ENCODE measurements around the gene MPRIP. TPM values are rescaled to one million over a fixed set of nuclear protein-coding genes. Genes with fewer than 3 reads are reported as not detected.
A peak's percentile ranks its signal among the peaks of the same experiment; 100 is the strongest.

The MPRIP gene
- polyA plus RNA-seq, 1 donor (not counting 4 experiments of a cell fraction or from before 2014, with no cell fraction given) = 113 TPM

GRCh38 chr17:17054636-17055035 lies 12.4 kb downstream of the MPRIP start:
- TF ChIP-seq CTCF (optimal IDR thresholded peaks at IDR 0.05 in 1 of 3, IDR thresholded peaks at IDR 0.05 in 1 of 3, conservative IDR thresholded peaks at IDR 0.05 in 1 of 3; ENCODE audit: extremely low read depth in 1 of 3, insufficient read depth in 2 of 3, low read length in 3 of 3) (no peak), EZH2 (IDR thresholded peaks at IDR 0.05; ENCODE audit: low read length) (no peak)
- dilution Hi-C loops (cut with MboI; ENCODE audit: extremely low pct_ligation_motif_present, low sequenced_read_pairs) = no loop called here
- FAIRE-seq = peak; percentile 13

GRCh38 chr17:17055286-17056155 lies 13.3 kb downstream of the MPRIP start:
- dilution Hi-C loops (cut with MboI; ENCODE audit: extremely low pct_ligation_motif_present, low sequenced_read_pairs) = no loop called here
- Histone ChIP-seq H3K4me2 (ENCODE audit: control insufficient read depth, extremely low read depth, insufficient read depth, low read depth, low read length) (peak overlapping the region; percentile 78), H3K4me1 (ENCODE audit: control insufficient read depth, extremely low read depth, insufficient read depth, low read length) (peaks cover 38% of the 10 kb centered on the region), H3K36me3 (ENCODE audit: control insufficient read depth in 2 of 2, extremely low read depth in 1 of 2, insufficient read depth in 2 of 2, low read length in 2 of 2) (peaks cover 10 to 37% of the 10 kb centered on the region in 2 experiments), H3K9me1 (ENCODE audit: control insufficient read depth, extremely low read depth, insufficient read depth, low read length) (peaks cover 12% of the 10 kb centered on the region), H3K4me3 (ENCODE audit: control insufficient read depth in 2 of 3, extremely low read depth in 1 of 3, insufficient read depth in 2 of 3, low read depth in 1 of 3, low read length in 3 of 3) (peak overlapping the region in 1 of 3 experiments; percentile 23), H2AFZ (ENCODE audit: control insufficient read depth, low read length) (no peak overlapping the region), H3K27me3 (ENCODE audit: control insufficient read depth, extremely low read depth, insufficient read depth, low read length) (no peaks in the 10 kb centered on the region), H3K79me2 (ENCODE audit: control insufficient read depth, insufficient read depth, low read length) (peaks cover 99% of the 10 kb centered on the region), H3K9ac (ENCODE audit: control insufficient read depth, extremely low read depth, insufficient read depth, low read length) (peak overlapping the region; percentile 61), H4K20me1 (ENCODE audit: control insufficient read depth, extremely low read depth, insufficient read depth, low read length) (peaks cover 43% of the 10 kb centered on the region), H3K9me3 (ENCODE audit: control insufficient read depth, low read depth, low read length) (no peaks in the 10 kb centered on the region), H3K27ac (ENCODE audit: control insufficient read depth, insufficient read depth, low read length) (peak overlapping the region; percentile 71)
- no peak for FAIRE-seq
- TF ChIP-seq EZH2 (IDR thresholded peaks at IDR 0.05; ENCODE audit: low read length) (no peak), CTCF (optimal IDR thresholded peaks at IDR 0.05 in 1 of 3, IDR thresholded peaks at IDR 0.05 in 1 of 3, conservative IDR thresholded peaks at IDR 0.05 in 1 of 3; ENCODE audit: extremely low read depth in 1 of 3, insufficient read depth in 2 of 3, low read length in 3 of 3) (peak in 2 of 3 experiments; percentile 27 to 31)
- DNase-seq (ENCODE audit: low read depth, low spot score) = no peak

More at GRCh38 chr17:17054636-17055035, 12.4 kb downstream of the MPRIP start:
- peaks cover 96% of the 10 kb centered on the region for H3K79me2 ChIP-seq (ENCODE audit: control insufficient read depth, insufficient read depth, low read length)
- H3K4me2 ChIP-seq (ENCODE audit: control insufficient read depth, extremely low read depth, insufficient read depth, low read depth, low read length) = no peak overlapping the region
- peaks cover 38% of the 10 kb centered on the region for H4K20me1 ChIP-seq (ENCODE audit: control insufficient read depth, extremely low read depth, insufficient read depth, low read length)
- H2AFZ ChIP-seq (ENCODE audit: control insufficient read depth, low read length) = no peak overlapping the region
- peaks cover 12% of the 10 kb centered on the region for H3K9me1 ChIP-seq (ENCODE audit: control insufficient read depth, extremely low read depth, insufficient read depth, low read length)
- no peaks in the 10 kb centered on the region for H3K27me3 ChIP-seq (ENCODE audit: control insufficient read depth, extremely low read depth, insufficient read depth, low read length)
- no peaks in the 10 kb centered on the region for H3K9me3 ChIP-seq (ENCODE audit: control insufficient read depth, low read depth, low read length)
- no peak overlapping the region for H3K9ac ChIP-seq (ENCODE audit: control insufficient read depth, extremely low read depth, insufficient read depth, low read length)
- DNase-seq (ENCODE audit: low read depth, low spot score) = no peak
- peaks cover 38% of the 10 kb centered on the region for H3K4me1 ChIP-seq (ENCODE audit: control insufficient read depth, extremely low read depth, insufficient read depth, low read length)
- H3K27ac ChIP-seq (ENCODE audit: control insufficient read depth, insufficient read depth, low read length) = no peak overlapping the region
- no peak overlapping the region for H3K4me3 ChIP-seq (ENCODE audit: control insufficient read depth in 2 of 3, extremely low read depth in 1 of 3, insufficient read depth in 2 of 3, low read depth in 1 of 3, low read length in 3 of 3)
- H3K36me3 ChIP-seq (ENCODE audit: control insufficient read depth in 2 of 2, extremely low read depth in 1 of 2, insufficient read depth in 2 of 2, low read length in 2 of 2) = peaks cover 5 to 34% of the 10 kb centered on the region in 2 experiments
